Measurements from ENCODE around the gene MAP4K3.

DNA sequence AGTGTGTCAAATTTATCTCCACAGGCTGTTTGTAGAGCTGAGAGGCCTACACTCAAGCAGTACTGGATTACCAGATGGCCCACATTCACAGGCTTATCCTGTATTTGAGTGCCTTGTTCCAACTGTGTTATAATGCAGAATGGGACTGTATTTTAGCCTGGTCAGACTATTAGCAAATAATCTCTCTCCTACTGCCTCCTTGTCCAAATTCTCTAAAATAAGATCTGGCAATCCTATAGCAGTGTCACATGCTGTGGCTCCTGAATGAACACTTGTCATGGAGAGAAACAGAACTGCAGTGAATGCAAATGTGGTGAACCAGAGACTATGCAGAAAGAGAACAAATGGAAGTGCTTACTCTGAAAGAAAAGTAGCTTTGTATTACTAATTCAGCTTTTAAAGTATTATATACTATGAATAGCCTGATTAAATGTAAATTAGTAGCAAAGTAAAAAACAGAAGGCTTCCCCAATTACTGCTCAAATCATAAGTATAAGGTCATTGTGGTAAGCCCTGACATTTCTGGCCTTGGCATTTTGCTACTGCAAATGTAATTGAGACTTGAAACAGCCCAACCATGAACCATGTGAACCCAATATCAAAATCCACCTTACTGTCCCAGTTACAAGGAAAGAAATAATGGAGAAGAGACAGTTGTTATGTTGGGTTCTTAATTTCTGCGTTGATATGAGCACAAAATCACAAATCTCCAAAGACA is 80.0 kb downstream of the MAP4K3 start:
- no peak for TF ChIP-seq EZH2 (IDR thresholded peaks at IDR 0.05; ENCODE audit: borderline replicate concordance, low read depth, low read length, poor library complexity, severe bottlenecking)
- TF ChIP-seq, protein P1, sequence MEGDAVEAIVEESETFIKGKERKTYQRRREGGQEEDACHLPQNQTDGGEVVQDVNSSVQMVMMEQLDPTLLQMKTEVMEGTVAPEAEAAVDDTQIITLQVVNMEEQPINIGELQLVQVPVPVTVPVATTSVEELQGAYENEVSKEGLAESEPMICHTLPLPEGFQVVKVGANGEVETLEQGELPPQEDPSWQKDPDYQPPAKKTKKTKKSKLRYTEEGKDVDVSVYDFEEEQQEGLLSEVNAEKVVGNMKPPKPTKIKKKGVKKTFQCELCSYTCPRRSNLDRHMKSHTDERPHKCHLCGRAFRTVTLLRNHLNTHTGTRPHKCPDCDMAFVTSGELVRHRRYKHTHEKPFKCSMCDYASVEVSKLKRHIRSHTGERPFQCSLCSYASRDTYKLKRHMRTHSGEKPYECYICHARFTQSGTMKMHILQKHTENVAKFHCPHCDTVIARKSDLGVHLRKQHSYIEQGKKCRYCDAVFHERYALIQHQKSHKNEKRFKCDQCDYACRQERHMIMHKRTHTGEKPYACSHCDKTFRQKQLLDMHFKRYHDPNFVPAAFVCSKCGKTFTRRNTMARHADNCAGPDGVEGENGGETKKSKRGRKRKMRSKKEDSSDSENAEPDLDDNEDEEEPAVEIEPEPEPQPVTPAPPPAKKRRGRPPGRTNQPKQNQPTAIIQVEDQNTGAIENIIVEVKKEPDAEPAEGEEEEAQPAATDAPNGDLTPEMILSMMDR (conservative IDR thresholded peaks at IDR 0.05; ENCODE audit: low read depth, low read length) = no peak

All from A673 (cell line).